Calu3 (cell line): Measurements from ENCODE around the gene SUMO2. TPM values are rescaled to one million over a fixed set of nuclear protein-coding genes. Genes with fewer than 3 reads are reported as not detected.
"Not testable (repeated sequence)": the region's sequence is repeated elsewhere in the genome, so short reads cannot be mapped to it uniquely, and the experiment has no call there.

ENCODE experiments used
- BruUV-seq: library from RNA; stranded (reverse); fragments of 400-500 nt; replicated peaks from 2 replicates; lab custom pipeline; 2021; lab: Mats Ljungman, UMichigan
- CTCF ChIA-PET: fragments of 300-600 bp; sonication (Branson Sonifier 250); formaldehyde crosslinking; loops from one replicate; lab custom pipeline; 2022; ENCODE audit warnings: antibody characterized with exemption; lab: Charles Lee
- DNase-seq: peaks from one replicate; pipeline ENCODE4 v3.0.0; 2022
- H3K27ac Mint-ChIP-seq: one replicate; pipeline ENCODE4 v1.8.0; 2022; ENCODE audit warnings: mixed read lengths; ENCODE audit not compliant: unreplicated experiment
- H3K27me3 Mint-ChIP-seq: one replicate; pipeline ENCODE4 v1.8.0; 2022; ENCODE audit warnings: mixed read lengths; ENCODE audit not compliant: unreplicated experiment
- H3K36me3 Mint-ChIP-seq: one replicate; pipeline ENCODE4 v1.8.0; 2022; ENCODE audit warnings: mild to moderate bottlenecking, moderate library complexity, mixed read lengths; ENCODE audit not compliant: insufficient read depth, unreplicated experiment
- H3K4me1 Mint-ChIP-seq: one replicate; pipeline ENCODE4 v1.8.0; 2022; ENCODE audit warnings: mild to moderate bottlenecking, low read depth, mixed read lengths; ENCODE audit not compliant: unreplicated experiment
- H3K4me3 Mint-ChIP-seq: one replicate; pipeline ENCODE4 v1.8.0; 2022; ENCODE audit warnings: mild to moderate bottlenecking, low read depth, moderate library complexity, mixed read lengths; ENCODE audit not compliant: unreplicated experiment
- H3K9me3 Mint-ChIP-seq: one replicate; pipeline ENCODE4 v1.8.0; 2022; ENCODE audit warnings: low read depth, mixed read lengths; ENCODE audit not compliant: unreplicated experiment
- intact Hi-C: fragments of 100-400 bp; cut with micrococcal nuclease; formaldehyde crosslinking; loops from one replicate; pipeline ENCODE4 v1.10.0; 2022; ENCODE audit not compliant: unreplicated experiment
- total RNA-seq: library from RNA; stranded (reverse); gene quantifications from 2 replicates; pipeline ENCODE4 v1.2.3, GENCODE V29; 2022
- TF ChIP-seq, protein P1 (sequence below): fragments of 200-600 bp; IDR thresholded peaks from one replicate; pipeline ENCODE4 v1.8.0; 2022; ENCODE audit warnings: antibody characterized with exemption; ENCODE audit not compliant: unreplicated experiment

SUMO2 gene
- total RNA-seq, 1 experiment from 2014 or later: 429 TPM

DNA sequence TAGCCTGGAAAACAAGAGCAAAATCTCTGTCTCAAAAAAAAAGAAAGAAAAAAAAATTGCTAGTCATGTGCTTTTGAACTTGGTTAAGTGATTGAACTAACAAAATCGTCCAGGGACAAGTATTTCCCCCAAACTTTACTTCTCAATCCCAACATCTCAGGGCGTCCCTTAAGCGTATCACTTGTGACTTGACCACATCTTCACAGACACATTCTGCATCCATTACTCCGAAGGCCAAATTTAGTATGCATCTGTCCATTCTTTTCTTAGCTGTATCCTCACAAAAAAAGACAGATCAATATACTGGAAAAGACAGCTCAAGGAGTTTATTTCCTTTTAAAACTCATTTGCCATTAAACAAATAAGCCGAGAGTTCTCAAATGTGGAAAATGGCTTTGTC lies 22.5 kb downstream of the SUMO2 start:
- peaks cover 28% of the 10 kb centered on the region for H3K36me3 Mint-ChIP-seq
- peak overlapping the region; percentile 91 for H3K27ac Mint-ChIP-seq
- no peak overlapping the region for H3K4me3 Mint-ChIP-seq
- TF ChIP-seq, protein P1, sequence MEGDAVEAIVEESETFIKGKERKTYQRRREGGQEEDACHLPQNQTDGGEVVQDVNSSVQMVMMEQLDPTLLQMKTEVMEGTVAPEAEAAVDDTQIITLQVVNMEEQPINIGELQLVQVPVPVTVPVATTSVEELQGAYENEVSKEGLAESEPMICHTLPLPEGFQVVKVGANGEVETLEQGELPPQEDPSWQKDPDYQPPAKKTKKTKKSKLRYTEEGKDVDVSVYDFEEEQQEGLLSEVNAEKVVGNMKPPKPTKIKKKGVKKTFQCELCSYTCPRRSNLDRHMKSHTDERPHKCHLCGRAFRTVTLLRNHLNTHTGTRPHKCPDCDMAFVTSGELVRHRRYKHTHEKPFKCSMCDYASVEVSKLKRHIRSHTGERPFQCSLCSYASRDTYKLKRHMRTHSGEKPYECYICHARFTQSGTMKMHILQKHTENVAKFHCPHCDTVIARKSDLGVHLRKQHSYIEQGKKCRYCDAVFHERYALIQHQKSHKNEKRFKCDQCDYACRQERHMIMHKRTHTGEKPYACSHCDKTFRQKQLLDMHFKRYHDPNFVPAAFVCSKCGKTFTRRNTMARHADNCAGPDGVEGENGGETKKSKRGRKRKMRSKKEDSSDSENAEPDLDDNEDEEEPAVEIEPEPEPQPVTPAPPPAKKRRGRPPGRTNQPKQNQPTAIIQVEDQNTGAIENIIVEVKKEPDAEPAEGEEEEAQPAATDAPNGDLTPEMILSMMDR: no peak
- intact Hi-C loops: no loop called here
- DNase-seq: no peak
- no peaks in the 10 kb centered on the region for H3K9me3 Mint-ChIP-seq
- no TSS peak for BruUV-seq
- H3K27me3 Mint-ChIP-seq: no peaks in the 10 kb centered on the region
- CTCF ChIA-PET: no interaction called here
- H3K4me1 Mint-ChIP-seq: peaks cover 21% of the 10 kb centered on the region

DNA sequence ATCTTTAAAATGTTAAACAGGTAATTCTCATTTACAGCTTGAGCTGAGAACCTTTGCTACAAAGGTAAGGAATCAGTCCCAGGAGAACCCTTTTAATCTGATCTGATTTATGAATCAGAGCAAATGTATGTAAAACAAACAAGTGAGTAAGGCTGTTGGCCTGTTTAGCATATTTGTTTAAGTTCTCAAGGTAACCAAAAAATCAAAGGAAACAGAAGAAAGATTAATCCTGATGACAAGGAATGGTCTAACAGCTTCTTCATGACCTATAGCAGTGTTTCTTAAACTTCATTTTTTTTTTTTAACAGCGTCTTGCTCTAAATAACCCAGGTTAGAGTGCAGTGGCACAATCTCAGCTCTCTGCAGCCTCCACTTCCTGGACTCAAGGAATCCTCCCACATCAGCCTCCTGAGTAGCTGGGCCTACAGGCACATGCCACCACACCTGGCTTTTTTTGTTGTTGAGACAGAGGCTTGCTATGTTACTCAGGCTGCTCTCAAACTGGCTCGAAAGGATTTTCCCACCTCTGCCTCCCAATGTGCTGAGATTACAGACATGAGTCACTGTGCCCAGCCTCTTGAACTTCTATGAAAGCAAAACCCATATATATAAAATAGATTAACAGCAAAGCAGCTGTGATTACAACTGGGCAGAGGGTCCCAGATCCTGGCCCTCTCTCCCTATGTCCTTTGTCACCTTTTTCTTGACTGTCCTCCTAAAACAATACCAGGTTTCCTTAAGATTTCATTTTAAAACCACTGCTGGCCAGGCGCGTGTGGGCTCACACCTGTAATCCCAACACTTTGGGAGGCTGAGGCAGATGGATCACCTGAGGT lies 23.3 kb downstream of the SUMO2 start:
- intact Hi-C loops: no loop called here
- H3K27me3 Mint-ChIP-seq: no peaks in the 10 kb centered on the region
- CTCF ChIA-PET: interaction anchor here (0.6 to 0.9 kb wide), 5 partner anchors 9 to 456 kb away, joined by 3 to 4 read pairs (median 3); no protein-coding TSS in a partner anchor
- H3K27ac Mint-ChIP-seq: peak overlapping the region; percentile 91
- peaks cover 34% of the 10 kb centered on the region for H3K36me3 Mint-ChIP-seq
- H3K4me3 Mint-ChIP-seq: peak overlapping the region; percentile 10
- H3K4me1 Mint-ChIP-seq: peaks cover 29% of the 10 kb centered on the region
- no peaks in the 10 kb centered on the region for H3K9me3 Mint-ChIP-seq
- DNase-seq: peak; percentile 65
- TF ChIP-seq, protein P1: no peak
- no TSS peak for BruUV-seq

DNA sequence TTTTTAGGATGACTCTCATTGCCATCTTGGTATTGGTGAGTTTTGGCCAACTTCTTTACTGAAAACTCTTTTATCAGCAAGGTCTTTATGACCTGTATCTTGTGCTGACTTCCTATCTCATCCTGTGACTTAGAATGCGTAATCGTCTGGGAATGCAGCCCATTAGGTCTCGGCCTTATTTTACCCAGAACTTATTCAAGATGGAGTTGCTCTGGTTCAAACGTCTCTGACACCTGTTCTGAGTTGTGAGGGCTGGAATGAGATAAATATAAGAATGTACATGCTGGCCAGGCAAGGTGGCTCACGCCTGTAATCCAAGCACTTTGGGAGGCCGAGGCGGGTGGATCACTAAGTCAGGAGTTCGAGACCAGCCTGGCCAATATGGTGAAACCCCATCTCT lies 24.3 kb downstream of the SUMO2 start:
- intact Hi-C loops, H3K27me3 Mint-ChIP-seq, H3K4me3 Mint-ChIP-seq, H3K9me3 Mint-ChIP-seq, H3K27ac Mint-ChIP-seq, DNase-seq, BruUV-seq: not testable (repeated sequence)
- Mint-ChIP-seq H3K4me1 (peaks cover 29% of the 10 kb centered on the region), H3K36me3 (peaks cover 43% of the 10 kb centered on the region)
- CTCF ChIA-PET: interaction anchor here (0.6 to 0.7 kb wide), 2 partner anchors 48 to 457 kb away, joined by 3 to 4 read pairs; no protein-coding TSS in a partner anchor

DNA sequence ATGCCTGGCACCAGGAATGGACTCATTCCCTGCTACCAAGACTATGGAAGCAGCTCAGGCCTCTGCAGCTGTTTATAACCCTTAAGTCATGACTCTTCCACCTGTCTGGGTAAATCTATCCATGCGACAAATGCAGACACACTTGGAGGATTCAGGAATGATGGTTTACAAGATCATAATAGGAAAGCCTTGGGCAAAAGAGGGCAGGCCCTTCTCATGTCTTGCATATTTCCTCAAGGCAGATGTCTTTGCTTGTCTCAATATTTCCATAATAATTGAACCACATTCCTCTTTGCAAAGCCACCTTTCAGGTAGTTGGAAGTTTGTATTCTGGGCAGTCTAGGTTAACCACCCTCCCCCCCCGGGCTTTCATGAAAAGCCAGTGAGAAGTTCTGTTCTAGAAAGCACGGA lies 27.6 kb downstream of the SUMO2 start:
- no peaks in the 10 kb centered on the region for H3K27me3 Mint-ChIP-seq
- no peak for DNase-seq
- H3K27ac Mint-ChIP-seq: no peak overlapping the region
- intact Hi-C loops: no loop called here
- no TSS peak for BruUV-seq
- no peaks in the 10 kb centered on the region for H3K9me3 Mint-ChIP-seq
- TF ChIP-seq, protein P1: no peak
- H3K36me3 Mint-ChIP-seq: peaks cover 71% of the 10 kb centered on the region
- no peak overlapping the region for H3K4me3 Mint-ChIP-seq
- peaks cover 33% of the 10 kb centered on the region for H3K4me1 Mint-ChIP-seq
- CTCF ChIA-PET: interaction anchor here (0.7 to 1.1 kb wide), 3 partner anchors 41 to 73 kb away, joined by 3 to 4 read pairs (median 3); no protein-coding TSS in a partner anchor
